GM13977 (cell line): ENCODE data around the gene ITPK1.

Experiments used
- DNase-seq: peaks from one replicate; pipeline ENCODE4 v3.0.0; 2012; ENCODE audit warnings: low spot score
- CTCF ChIP-seq: IDR thresholded peaks from 2 replicates; pipeline ENCODE4 v1.5.1; 2012; ENCODE audit warnings: mild to moderate bottlenecking, control low read depth; ENCODE audit not compliant: insufficient read depth; ENCODE audit errors: extremely low read depth, missing control alignments
- in situ Hi-C: fragments of 300-500 bp; cut with MboI; formaldehyde crosslinking; loops from one replicate; pipeline ENCODE4 v1.12.0; 2022; ENCODE audit warnings: low sequenced_read_pairs, low pct_unique_long_range_greater_than_20kb, mixed read lengths, inconsistent platforms; ENCODE audit not compliant: unreplicated experiment

ITPK1 gene

GRCh38 chr14:93079321-93079720, 36.4 kb downstream of the ITPK1 start:
- in situ Hi-C loops = no loop called here
- no peak for DNase-seq
- TF ChIP-seq CTCF = no peak

- no peak for DNase-seq
- TF ChIP-seq CTCF = no peak
- in situ Hi-C loops = no loop called here
Observed at GRCh38 chr14:93078870-93079269, 36.9 kb downstream of the ITPK1 start.

GRCh38 chr14:93076755-93077154, 39.0 kb downstream of the ITPK1 start:
- TF ChIP-seq CTCF = no peak
- no peak for DNase-seq
- in situ Hi-C loops = no loop called here

GRCh38 chr14:93075891-93076290, 39.8 kb downstream of the ITPK1 start:
- DNase-seq = no peak
- in situ Hi-C loops = no loop called here
- TF ChIP-seq CTCF = no peak

GRCh38 chr14:93073910-93074769, 41.6 kb downstream of the ITPK1 start:
- DNase-seq = no peak
- TF ChIP-seq CTCF = no peak
- in situ Hi-C loops = no loop called here

- no peak for DNase-seq
- no peak for TF ChIP-seq CTCF
- in situ Hi-C loops = no loop called here
Observed at GRCh38 chr14:93073358-93073707, 42.4 kb downstream of the ITPK1 start.
